DND-41 (cell line): ENCODE data around the gene TGFBR2.

Source experiments
- ATAC-seq: fragments of 200-7000 bp; cut with Tn5 transposase; 3 replicates; pipeline ENCODE4 v1.9.1; 2021; ENCODE audit warnings: low read depth; ENCODE audit not compliant: insufficient read depth
- DNase-seq: peaks from one replicate; pipeline ENCODE4 v3.0.0-alpha.2; 2020
- H2AFZ ChIP-seq: 2 replicates; pipeline ENCODE4 v1.6.0; 2012; ENCODE audit warnings: low read depth, low read length
- H3K27ac ChIP-seq: 2 replicates; pipeline ENCODE4 v1.5.1; 2012; ENCODE audit warnings: low read length, inconsistent platforms
- H3K27me3 ChIP-seq: fragments of 200-600 bp; sonication (generic); 2 replicates; pipeline ENCODE4 v1.6.0; 2012; ENCODE audit warnings: low read length, mild to moderate bottlenecking, inconsistent platforms; ENCODE audit not compliant: insufficient read depth, poor library complexity
- H3K36me3 ChIP-seq: 2 replicates; pipeline ENCODE4 v1.5.1; 2012; ENCODE audit warnings: low read length, inconsistent platforms; ENCODE audit not compliant: insufficient read depth
- H3K4me1 ChIP-seq: 2 replicates; pipeline ENCODE4 v1.5.1; 2012; ENCODE audit warnings: mild to moderate bottlenecking, low read length; ENCODE audit not compliant: insufficient read depth
- H3K4me2 ChIP-seq: 2 replicates; pipeline ENCODE4 v1.6.0; 2012; ENCODE audit warnings: mild to moderate bottlenecking, moderate library complexity, low read length, inconsistent platforms; ENCODE audit not compliant: insufficient read depth
- H3K4me3 ChIP-seq, 2 experiments: fragments of 200-600 bp in 1 of 2; shearing (Covaris generic) in 1 of 2; 2 replicates each; pipeline ENCODE4 v1.5.1; 2012 to 2016; ENCODE audit warnings: inconsistent platforms in 2 of 2, low read length in 2 of 2, mild to moderate bottlenecking in 2 of 2, low read depth in 1 of 2, moderate library complexity in 1 of 2
- H3K79me2 ChIP-seq: 2 replicates; pipeline ENCODE4 v1.6.0; 2012; ENCODE audit warnings: low read length, inconsistent platforms; ENCODE audit not compliant: insufficient read depth
- H3K9ac ChIP-seq: 2 replicates; pipeline ENCODE4 v1.6.0; 2012; ENCODE audit warnings: low read depth, mild to moderate bottlenecking, inconsistent platforms, low read length, moderate library complexity
- H3K9me3 ChIP-seq: 2 replicates; pipeline ENCODE4 v1.5.1; 2012; ENCODE audit warnings: low read length, moderate library complexity, mild to moderate bottlenecking, inconsistent platforms; ENCODE audit not compliant: insufficient read depth, severe bottlenecking
- H4K20me1 ChIP-seq: 2 replicates; pipeline ENCODE4 v1.6.0; 2012; ENCODE audit warnings: low read length; ENCODE audit not compliant: insufficient read depth
- EZH2 ChIP-seq: IDR thresholded peaks from 3 replicates; pipeline ENCODE4 v1.6.1; 2012; ENCODE audit warnings: borderline replicate concordance, low read depth, mild to moderate bottlenecking, moderate library complexity, low read length, inconsistent platforms; ENCODE audit not compliant: severe bottlenecking
- TF ChIP-seq, protein P1 (sequence below): IDR thresholded peaks from 2 replicates; pipeline ENCODE4 v1.5.1; 2012; ENCODE audit warnings: borderline replicate concordance, low read length, moderate library complexity, mild to moderate bottlenecking; ENCODE audit not compliant: poor library complexity, severe bottlenecking; ENCODE audit errors: extremely low read depth

TGFBR2 gene

DNA sequence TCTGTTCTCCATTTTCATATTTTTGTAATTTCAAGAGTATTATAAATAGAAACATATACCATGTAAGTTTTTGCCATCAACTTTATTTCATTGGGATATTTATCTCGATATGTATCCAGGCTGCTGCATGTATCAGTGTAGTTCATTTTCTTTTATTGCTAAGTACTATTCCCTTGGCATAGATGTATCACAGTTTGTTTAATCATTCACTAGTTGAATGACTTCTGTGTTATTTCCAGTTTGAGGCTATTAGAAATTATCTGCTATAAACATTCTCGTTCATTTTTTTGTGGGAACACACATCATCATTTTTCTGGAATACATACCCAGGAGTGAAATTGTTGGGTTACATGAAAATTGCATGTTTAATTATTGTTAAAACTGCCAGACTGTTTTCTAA is 18.5 kb upstream of the TGFBR2 start:
- H3K4me3 ChIP-seq: no peak overlapping the region
- TF ChIP-seq, protein P1, sequence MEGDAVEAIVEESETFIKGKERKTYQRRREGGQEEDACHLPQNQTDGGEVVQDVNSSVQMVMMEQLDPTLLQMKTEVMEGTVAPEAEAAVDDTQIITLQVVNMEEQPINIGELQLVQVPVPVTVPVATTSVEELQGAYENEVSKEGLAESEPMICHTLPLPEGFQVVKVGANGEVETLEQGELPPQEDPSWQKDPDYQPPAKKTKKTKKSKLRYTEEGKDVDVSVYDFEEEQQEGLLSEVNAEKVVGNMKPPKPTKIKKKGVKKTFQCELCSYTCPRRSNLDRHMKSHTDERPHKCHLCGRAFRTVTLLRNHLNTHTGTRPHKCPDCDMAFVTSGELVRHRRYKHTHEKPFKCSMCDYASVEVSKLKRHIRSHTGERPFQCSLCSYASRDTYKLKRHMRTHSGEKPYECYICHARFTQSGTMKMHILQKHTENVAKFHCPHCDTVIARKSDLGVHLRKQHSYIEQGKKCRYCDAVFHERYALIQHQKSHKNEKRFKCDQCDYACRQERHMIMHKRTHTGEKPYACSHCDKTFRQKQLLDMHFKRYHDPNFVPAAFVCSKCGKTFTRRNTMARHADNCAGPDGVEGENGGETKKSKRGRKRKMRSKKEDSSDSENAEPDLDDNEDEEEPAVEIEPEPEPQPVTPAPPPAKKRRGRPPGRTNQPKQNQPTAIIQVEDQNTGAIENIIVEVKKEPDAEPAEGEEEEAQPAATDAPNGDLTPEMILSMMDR: no peak
- TF ChIP-seq EZH2: no peak
- no peaks in the 10 kb centered on the region for H3K4me1 ChIP-seq
- no peak overlapping the region for H2AFZ ChIP-seq
- no peak overlapping the region for H3K4me2 ChIP-seq
- H3K27ac ChIP-seq: no peak overlapping the region
- H3K9ac ChIP-seq: no peak overlapping the region
- DNase-seq (no peak), ATAC-seq (no peak)
- no peaks in the 10 kb centered on the region for H3K9me3 ChIP-seq
- no peaks in the 10 kb centered on the region for H3K27me3 ChIP-seq
- H3K36me3 ChIP-seq: no peaks in the 10 kb centered on the region
- no peaks in the 10 kb centered on the region for H3K79me2 ChIP-seq
- H4K20me1 ChIP-seq: no peaks in the 10 kb centered on the region

DNA sequence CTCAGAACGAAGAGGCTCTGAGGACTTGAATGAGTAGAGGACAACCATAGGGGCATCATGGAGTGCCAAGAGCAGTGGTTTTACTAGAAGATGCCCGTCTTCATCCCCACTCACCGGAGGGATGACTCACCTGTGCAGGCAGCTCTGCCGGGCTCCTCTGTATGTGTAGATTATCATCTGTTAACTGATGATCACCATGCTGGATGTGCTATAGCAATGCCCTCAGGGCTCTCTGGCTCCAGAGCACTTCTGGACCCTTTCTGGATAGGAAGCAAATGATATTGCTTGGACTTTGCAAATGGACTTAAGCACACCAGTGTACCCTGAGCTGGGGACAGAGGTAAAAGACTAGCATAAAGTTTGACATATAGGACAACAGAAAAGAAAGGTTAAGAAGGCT is 10.2 kb upstream of the TGFBR2 start:
- DNase-seq (no peak), ATAC-seq (no peak)

DNA sequence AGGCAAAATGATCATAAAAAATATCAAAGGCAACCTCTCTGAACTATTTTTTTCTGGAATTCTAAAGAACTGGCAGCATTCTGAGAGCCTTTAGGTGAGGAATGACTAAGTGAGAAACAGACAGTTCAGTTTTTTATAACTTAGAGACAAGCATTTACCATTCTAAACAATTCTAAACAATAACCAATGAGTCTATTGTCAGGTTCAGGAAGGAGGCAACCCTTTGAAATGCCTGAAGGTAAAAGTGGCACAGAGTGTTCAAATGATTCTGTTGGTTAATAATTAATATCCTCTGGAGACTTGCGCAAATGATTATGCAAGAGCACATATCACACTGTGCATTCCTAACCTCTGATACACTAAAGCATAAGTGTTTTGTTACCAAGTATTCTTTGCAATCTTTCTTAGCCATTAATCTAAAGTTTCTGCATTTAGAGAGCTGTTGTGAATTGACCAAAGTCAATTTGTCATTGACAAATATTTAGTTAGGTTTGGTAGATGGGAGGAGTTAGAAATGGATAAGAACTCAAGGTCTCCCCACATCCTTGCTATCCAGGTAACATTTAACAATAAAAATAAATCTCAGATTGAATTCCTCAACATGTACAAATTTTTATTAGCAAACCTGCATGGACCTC is 9.2 kb upstream of the TGFBR2 start:
- Histone ChIP-seq H3K4me2 (no peak overlapping the region), H4K20me1 (no peaks in the 10 kb centered on the region), H3K27me3 (no peaks in the 10 kb centered on the region), H3K36me3 (no peaks in the 10 kb centered on the region), H3K27ac (peak overlapping the region; percentile 70), H3K4me3 (no peak overlapping the region), H3K4me1 (peaks cover 48% of the 10 kb centered on the region), H3K9ac (no peak overlapping the region), H3K9me3 (no peaks in the 10 kb centered on the region), H3K79me2 (no peaks in the 10 kb centered on the region), H2AFZ (no peak overlapping the region)
- DNase-seq (no peak), ATAC-seq (no peak)
- TF ChIP-seq, protein P1: no peak
- TF ChIP-seq EZH2: no peak

More for the DNA sequence above, 10.2 kb upstream of the TGFBR2 start:
- Histone ChIP-seq H3K36me3 (no peaks in the 10 kb centered on the region), H3K4me3 (no peak overlapping the region), H3K27ac (no peak overlapping the region), H3K9ac (no peak overlapping the region), H2AFZ (no peak overlapping the region), H3K4me2 (no peak overlapping the region), H4K20me1 (no peaks in the 10 kb centered on the region), H3K27me3 (no peaks in the 10 kb centered on the region), H3K9me3 (no peaks in the 10 kb centered on the region), H3K79me2 (no peaks in the 10 kb centered on the region), H3K4me1 (peaks cover 39% of the 10 kb centered on the region)
- no peak for TF ChIP-seq EZH2
- TF ChIP-seq, protein P1: no peak
